Naive thymus-derived CD4-positive, alpha-beta T cell (primary cell): ENCODE results near the gene CADM2. TPM values are rescaled to one million over a fixed set of nuclear protein-coding genes. Genes with fewer than 3 reads are reported as not detected.
"Not testable (repeated sequence)": the region's sequence is repeated elsewhere in the genome, so short reads cannot be mapped to it uniquely, and the experiment has no call there.

Source experiments
- ATAC-seq: fragments of 150-1000 bp; cut with Tn5 transposase; 2 replicates; pipeline ENCODE4 v1.10.0; 2021; ENCODE audit warnings: mild to moderate bottlenecking, moderate library complexity
- CTCF ChIA-PET: fragments of 350-600 bp; sonication (Branson Sonifier 250); formaldehyde crosslinking; loops from one replicate; lab custom pipeline; 2021; ENCODE audit warnings: antibody characterized with exemption; lab: Charles Lee
- POLR2A ChIA-PET: fragments of 350-600 bp; sonication (Branson Sonifier 250); formaldehyde crosslinking; loops from one replicate; lab custom pipeline; 2021; ENCODE audit warnings: antibody characterized with exemption, inconsistent platforms; lab: Charles Lee
- DNase-seq, 9 donors: peaks; one replicate each; pipeline versions ENCODE4 v3.0.0 to v3.0.0-alpha.2; 2020 to 2022; ENCODE audit warnings: mixed read lengths in 1 of 9
- H3K27ac ChIP-seq: one replicate; pipeline ENCODE4 v1.7.0; 2013; ENCODE audit warnings: mild to moderate bottlenecking, low read depth, low read length, moderate library complexity
- H3K27me3 ChIP-seq, 2 donors: one replicate each; pipeline ENCODE4 v1.7.0; 2013; ENCODE audit warnings: low read length in 2 of 2, mild to moderate bottlenecking in 2 of 2, moderate library complexity in 2 of 2; ENCODE audit not compliant: control insufficient read depth in 2 of 2, insufficient read depth in 2 of 2
- H3K36me3 ChIP-seq, 3 experiments: 1 replicate in 2 of 3; 2 replicates in 1 of 3; pipeline ENCODE4 v1.7.0; 2013; ENCODE audit warnings: low read length in 3 of 3, mild to moderate bottlenecking in 3 of 3, moderate library complexity in 1 of 3; ENCODE audit not compliant: insufficient read depth in 3 of 3, control insufficient read depth in 2 of 3
- H3K4me1 ChIP-seq, 2 donors: one replicate each; pipeline ENCODE4 v1.7.0; 2013; ENCODE audit warnings: low read length in 2 of 2, mild to moderate bottlenecking in 2 of 2, moderate library complexity in 1 of 2; ENCODE audit not compliant: control insufficient read depth in 2 of 2, insufficient read depth in 2 of 2
- H3K4me3 ChIP-seq: 2 replicates; pipeline ENCODE4 v1.7.0; 2013; ENCODE audit warnings: mild to moderate bottlenecking, low read length
- H3K9me3 ChIP-seq, 3 experiments: 1 replicate in 2 of 3; 2 replicates in 1 of 3; pipeline ENCODE4 v1.7.0; 2013; ENCODE audit warnings: low read length in 3 of 3; ENCODE audit not compliant: control insufficient read depth in 2 of 3
- H3K27ac Mint-ChIP-seq, 9 donors: one replicate each; pipeline ENCODE4 v1.8.0; 2020 to 2022; ENCODE audit warnings: mixed read lengths in 9 of 9, mild to moderate bottlenecking in 8 of 9, moderate library complexity in 5 of 9, inconsistent platforms in 2 of 9
- H3K27me3 Mint-ChIP-seq, 5 donors: one replicate each; pipeline ENCODE4 v1.8.0; 2021 to 2022; ENCODE audit warnings: mixed read lengths in 5 of 5, mild to moderate bottlenecking in 1 of 5
- H3K36me3 Mint-ChIP-seq, 5 donors: one replicate each; pipeline ENCODE4 v1.8.0; 2020 to 2022; ENCODE audit warnings: mixed read lengths in 5 of 5, mild to moderate bottlenecking in 3 of 5, inconsistent platforms in 1 of 5
- H3K4me1 Mint-ChIP-seq, 7 donors: one replicate each; pipeline ENCODE4 v1.8.0; 2020 to 2022; ENCODE audit warnings: mixed read lengths in 7 of 7, mild to moderate bottlenecking in 3 of 7, inconsistent platforms in 1 of 7
- H3K4me3 Mint-ChIP-seq, 10 donors: one replicate each; pipeline ENCODE4 v1.8.0; 2020 to 2022; ENCODE audit warnings: mild to moderate bottlenecking in 10 of 10, mixed read lengths in 10 of 10, moderate library complexity in 6 of 10, inconsistent platforms in 2 of 10
- H3K9me3 Mint-ChIP-seq, 11 donors: one replicate each; pipeline ENCODE4 v1.8.0; 2020 to 2022; ENCODE audit warnings: mixed read lengths in 11 of 11, mild to moderate bottlenecking in 4 of 11, inconsistent platforms in 1 of 11, moderate library complexity in 1 of 11
- intact Hi-C, 2 donors: fragments of 100-400 bp; cut with micrococcal nuclease; formaldehyde crosslinking; loops; one replicate each; pipeline ENCODE4 v1.15.1; 2023
- polyA plus RNA-seq, 2 donors: library from polyadenylated mRNA; unstranded; fragments of 300-500 nt; fragmentation: Illumina TruSeq; gene quantifications; one replicate each; pipeline ENCODE4 v1.2.3, GENCODE V29; 2021
- total RNA-seq, 6 experiments: library from RNA in 5 of 6; stranded (reverse) in 5 of 6; gene quantifications; 1 replicate in 5 of 6; 2 replicates in 1 of 6; pipeline ENCODE4 v1.2.3 and lab custom pipeline; 2021 to 2026

CADM2 gene
- total and polyA plus RNA-seq, 7 experiments from 2014 or later = 0.40 TPM; not detected in 6

GRCh38 chr3:85697156-85697555 lies 738.4 kb downstream of the CADM2 start:
- H3K9me3 Mint-ChIP-seq = peaks cover 0 to 21% (median 7%) of the 10 kb centered on the region in 11 donors
- Histone ChIP-seq H3K27me3 (no peaks in the 10 kb centered on the region), H3K36me3 (no peaks in the 10 kb centered on the region), H3K4me1 (no peaks in the 10 kb centered on the region), H3K4me3 (no peak overlapping the region), H3K27ac (no peak overlapping the region), H3K9me3 (no peaks in the 10 kb centered on the region)
- no peak overlapping the region for H3K4me3 Mint-ChIP-seq
- no peaks in the 10 kb centered on the region for H3K36me3 Mint-ChIP-seq
- ATAC-seq = no peak
- H3K4me1 Mint-ChIP-seq = no peaks in the 10 kb centered on the region
- H3K27me3 Mint-ChIP-seq = no peaks in the 10 kb centered on the region
- ChIA-PET POLR2A (no interaction called here), CTCF (no interaction called here)
- no peak overlapping the region for H3K27ac Mint-ChIP-seq
- DNase-seq = no peak
- intact Hi-C loops = no loop called here

GRCh38 chr3:85706130-85706529 lies 747.3 kb downstream of the CADM2 start:
- H3K27me3 ChIP-seq = no peaks in the 10 kb centered on the region
- H3K4me3 ChIP-seq = no peak overlapping the region
- Mint-ChIP-seq H3K36me3 (no peaks in the 10 kb centered on the region), H3K4me3 (no peak overlapping the region), H3K9me3 (peaks cover 0 to 31% (median 1%) of the 10 kb centered on the region in 11 donors), H3K27ac (no peak overlapping the region), H3K4me1 (no peaks in the 10 kb centered on the region), H3K27me3 (no peaks in the 10 kb centered on the region)
- DNase-seq = no peak
- no peaks in the 10 kb centered on the region for H3K4me1 ChIP-seq
- H3K27ac ChIP-seq = no peak overlapping the region
- H3K9me3 ChIP-seq = no peaks in the 10 kb centered on the region
- intact Hi-C loops = no loop called here
- CTCF ChIA-PET = no interaction called here
- H3K36me3 ChIP-seq = no peaks in the 10 kb centered on the region
- ATAC-seq = no peak
- POLR2A ChIA-PET = no interaction called here

GRCh38 chr3:85708325-85708724 lies 749.5 kb downstream of the CADM2 start:
- CTCF ChIA-PET, H3K4me1 ChIP-seq, H3K4me3 Mint-ChIP-seq, H3K4me1 Mint-ChIP-seq, intact Hi-C loops, DNase-seq, H3K36me3 ChIP-seq, H3K27ac ChIP-seq, ATAC-seq, H3K27me3 ChIP-seq, H3K27ac Mint-ChIP-seq, H3K27me3 Mint-ChIP-seq, H3K9me3 ChIP-seq, POLR2A ChIA-PET, H3K4me3 ChIP-seq, H3K36me3 Mint-ChIP-seq: not testable (repeated sequence)
- peaks cover 0 to 21% (median 0%) of the 10 kb centered on the region in 11 donors for H3K9me3 Mint-ChIP-seq

- Histone ChIP-seq H3K4me3 (no peak overlapping the region), H3K9me3 (no peaks in the 10 kb centered on the region), H3K27me3 (no peaks in the 10 kb centered on the region), H3K27ac (no peak overlapping the region), H3K36me3 (no peaks in the 10 kb centered on the region), H3K4me1 (no peaks in the 10 kb centered on the region)
- no peak for ATAC-seq
- POLR2A ChIA-PET = no interaction called here
- Mint-ChIP-seq H3K4me3 (no peak overlapping the region), H3K9me3 (peaks cover 0 to 13% (median 0%) of the 10 kb centered on the region in 11 donors), H3K27me3 (no peaks in the 10 kb centered on the region), H3K36me3 (no peaks in the 10 kb centered on the region), H3K27ac (no peak overlapping the region), H3K4me1 (no peaks in the 10 kb centered on the region)
- DNase-seq = no peak
- intact Hi-C loops = no loop called here
- CTCF ChIA-PET = no interaction called here
These were observed 750.6 kb downstream of the CADM2 start for GRCh38 chr3:85709346-85709892.

- ATAC-seq (no peak), DNase-seq (no peak)
- Histone ChIP-seq H3K9me3 (no peaks in the 10 kb centered on the region), H3K27me3 (no peaks in the 10 kb centered on the region), H3K4me3 (no peak overlapping the region), H3K4me1 (no peaks in the 10 kb centered on the region), H3K27ac (no peak overlapping the region), H3K36me3 (no peaks in the 10 kb centered on the region)
- Mint-ChIP-seq H3K9me3 (peaks cover 0 to 17% (median 4%) of the 10 kb centered on the region in 11 donors), H3K4me1 (no peaks in the 10 kb centered on the region), H3K27ac (no peak overlapping the region), H3K27me3 (no peaks in the 10 kb centered on the region), H3K4me3 (no peak overlapping the region), H3K36me3 (no peaks in the 10 kb centered on the region)
- intact Hi-C loops = no loop called here
- CTCF ChIA-PET = no interaction called here
- POLR2A ChIA-PET = no interaction called here
These were observed 751.7 kb downstream of the CADM2 start for GRCh38 chr3:85710490-85710889.

- peaks cover 0 to 12% (median 5%) of the 10 kb centered on the region in 11 donors for H3K9me3 Mint-ChIP-seq
- no peak overlapping the region for H3K4me3 ChIP-seq
- intact Hi-C loops = no loop called here
- ChIA-PET CTCF (no interaction called here), POLR2A (no interaction called here)
- no peaks in the 10 kb centered on the region for H3K27me3 ChIP-seq
- H3K36me3 ChIP-seq = no peaks in the 10 kb centered on the region
- H3K27me3 Mint-ChIP-seq = no peaks in the 10 kb centered on the region
- H3K27ac ChIP-seq = no peak overlapping the region
- DNase-seq (no peak), ATAC-seq (no peak)
- H3K9me3 ChIP-seq = peaks cover 0 to 4% (median 0%) of the 10 kb centered on the region in 3 experiments
- no peak overlapping the region for H3K4me3 Mint-ChIP-seq
- no peaks in the 10 kb centered on the region for H3K36me3 Mint-ChIP-seq
- H3K27ac Mint-ChIP-seq = no peak overlapping the region
- H3K4me1 Mint-ChIP-seq = no peaks in the 10 kb centered on the region
- H3K4me1 ChIP-seq = no peaks in the 10 kb centered on the region
These were observed 762.8 kb downstream of the CADM2 start for GRCh38 chr3:85721409-85722145.

- Mint-ChIP-seq H3K27ac (no peak overlapping the region), H3K36me3 (no peaks in the 10 kb centered on the region), H3K4me3 (no peak overlapping the region), H3K4me1 (no peaks in the 10 kb centered on the region), H3K9me3 (peaks cover 0 to 15% (median 2%) of the 10 kb centered on the region in 11 donors), H3K27me3 (no peaks in the 10 kb centered on the region)
- ATAC-seq = no peak
- intact Hi-C loops = no loop called here
- Histone ChIP-seq H3K4me1 (no peaks in the 10 kb centered on the region), H3K36me3 (no peaks in the 10 kb centered on the region), H3K27me3 (no peaks in the 10 kb centered on the region), H3K9me3 (peaks cover 0 to 4% (median 0%) of the 10 kb centered on the region in 3 experiments), H3K27ac (no peak overlapping the region), H3K4me3 (no peak overlapping the region)
- no peak for DNase-seq
- CTCF ChIA-PET = no interaction called here
- POLR2A ChIA-PET = no interaction called here
These were observed 767.0 kb downstream of the CADM2 start for GRCh38 chr3:85725809-85726208.
